Left forelimb (tissue), 1 donor: Measurements from ENCODE around the gene APELA.
"Not testable (repeated sequence)": the region's sequence is repeated elsewhere in the genome, so short reads cannot be mapped to it uniquely, and the experiment has no call there.

Experiments used
- DNase-seq: peaks from one replicate; pipeline ENCODE4 v3.0.0-alpha.2; 2018; ENCODE audit warnings: low spot score

APELA gene, protein sequence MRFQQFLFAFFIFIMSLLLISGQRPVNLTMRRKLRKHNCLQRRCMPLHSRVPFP

DNA sequence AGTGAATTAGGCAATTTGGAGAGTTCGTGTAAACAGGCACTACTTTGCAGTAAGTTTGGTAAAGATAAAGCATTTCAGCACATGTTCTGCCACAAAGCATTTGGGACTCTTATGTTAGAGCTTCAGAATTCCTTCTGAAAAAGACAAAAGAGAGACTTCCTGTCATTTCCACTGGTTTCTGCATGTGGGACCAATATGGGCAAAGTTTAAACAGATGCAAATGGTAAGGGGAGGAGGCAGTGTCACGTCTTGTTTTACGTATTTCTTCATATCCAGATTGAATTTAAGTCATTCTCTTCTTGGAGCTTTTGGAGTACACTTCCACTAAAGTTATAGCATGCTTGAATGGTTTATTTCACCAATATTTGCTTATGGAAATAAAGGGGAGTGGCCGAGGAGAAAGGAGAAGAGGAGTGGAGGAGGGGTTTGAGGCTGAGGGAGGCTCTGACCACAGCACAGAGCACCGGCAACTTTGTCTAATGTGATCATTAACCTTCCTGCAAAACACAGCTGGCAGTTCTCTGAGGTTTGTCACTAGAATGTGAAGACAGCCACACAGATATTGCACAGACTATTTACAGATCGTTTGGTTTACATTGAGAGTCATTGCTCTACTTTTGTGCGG, at the start of gene APELA:
Gene APELA, plus strand, starts transcription at position 479 of the 625 bp plus-strand sequence. CDS start 154 bp downstream, outside the sequence.
- DNase-seq: no peak

DNA sequence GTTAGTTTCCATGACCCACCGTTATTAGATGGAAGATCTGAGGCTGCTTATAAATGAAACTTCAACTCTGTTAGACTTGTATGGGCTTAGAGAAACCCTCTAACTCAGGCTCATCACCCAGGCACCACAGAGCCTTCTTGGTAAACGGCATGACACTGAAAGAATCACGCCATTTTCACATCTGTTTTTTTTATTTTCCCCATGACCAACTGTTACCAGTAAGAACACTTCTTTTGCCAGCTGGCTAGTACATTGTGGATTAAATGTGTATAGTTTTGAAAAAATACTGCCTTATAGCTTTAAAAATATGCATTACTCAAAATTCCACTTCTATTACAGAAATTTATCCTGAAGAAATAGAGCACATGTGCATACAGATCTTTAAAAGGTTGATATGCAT, 48.0 kb upstream of the APELA start:
- no peak for DNase-seq

DNA sequence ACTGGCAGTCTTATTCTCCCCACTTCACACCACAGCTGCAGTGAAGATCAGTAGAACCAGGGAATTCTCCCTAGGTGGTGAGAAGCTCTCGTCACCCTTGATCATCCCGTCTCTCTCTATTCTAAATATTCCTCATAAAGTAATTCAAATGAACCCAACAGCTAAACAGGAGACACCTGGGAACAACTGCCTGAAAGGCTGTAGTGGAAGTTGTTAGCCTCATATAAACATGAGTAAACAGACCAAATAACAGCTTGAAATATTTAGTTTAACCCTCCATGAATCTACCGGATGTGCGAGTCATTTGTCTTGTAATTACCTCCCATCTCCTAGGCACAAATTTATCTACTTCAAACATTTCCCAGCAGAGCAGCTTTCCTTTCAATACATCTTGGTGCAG, 30.4 kb upstream of the APELA start:
- no peak for DNase-seq

DNA sequence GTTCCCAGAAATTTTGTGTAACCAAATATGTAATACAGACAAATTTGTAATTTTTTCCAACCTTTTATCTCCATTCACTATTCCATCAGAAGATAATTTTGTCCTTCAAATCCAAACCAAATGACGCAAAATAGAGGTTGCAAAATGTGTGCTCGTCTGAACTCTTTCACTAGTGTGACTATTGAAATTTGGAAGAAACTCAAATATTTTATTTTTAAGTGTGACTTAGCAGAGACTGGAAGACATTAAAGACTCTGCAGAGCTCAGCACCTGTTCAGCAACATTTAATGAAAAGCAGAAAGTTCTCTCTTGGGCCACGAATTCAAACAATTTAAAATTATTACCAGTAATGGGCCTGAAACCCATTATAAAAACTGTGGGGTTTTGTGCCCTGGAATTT, 30.0 kb upstream of the APELA start:
- no peak for DNase-seq

DNA sequence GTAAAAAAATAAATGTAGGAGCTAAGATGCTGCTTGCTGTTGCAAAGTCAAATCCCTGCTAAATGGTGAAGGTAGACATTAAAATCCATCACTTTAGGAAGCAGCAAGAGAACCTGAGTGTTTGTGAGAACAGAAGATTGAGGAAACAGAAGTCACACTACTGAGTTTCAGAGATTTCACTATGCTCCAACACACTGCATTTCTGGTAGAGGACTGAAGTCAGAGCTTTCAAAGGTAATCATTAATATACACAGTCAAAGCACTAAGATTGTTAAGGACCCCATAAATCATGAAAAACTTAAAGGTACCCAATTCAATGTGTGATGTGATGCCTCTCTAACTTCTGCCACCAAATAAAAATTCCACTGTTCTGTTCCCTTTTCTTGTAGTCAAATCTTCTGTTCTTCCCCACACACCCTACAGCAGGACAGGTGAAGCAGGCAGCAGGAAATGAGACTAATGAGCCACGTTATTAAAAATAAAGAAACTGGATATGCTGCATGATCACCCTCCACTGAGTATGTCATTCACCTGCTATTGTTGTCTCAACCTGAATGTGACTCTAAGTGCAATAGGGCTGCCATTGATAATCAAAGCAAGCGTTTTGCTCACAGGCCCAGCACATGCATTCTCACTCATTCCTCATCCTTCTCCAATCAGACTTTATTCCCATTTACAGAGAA, 28.9 kb upstream of the APELA start:
- no peak for DNase-seq

DNA sequence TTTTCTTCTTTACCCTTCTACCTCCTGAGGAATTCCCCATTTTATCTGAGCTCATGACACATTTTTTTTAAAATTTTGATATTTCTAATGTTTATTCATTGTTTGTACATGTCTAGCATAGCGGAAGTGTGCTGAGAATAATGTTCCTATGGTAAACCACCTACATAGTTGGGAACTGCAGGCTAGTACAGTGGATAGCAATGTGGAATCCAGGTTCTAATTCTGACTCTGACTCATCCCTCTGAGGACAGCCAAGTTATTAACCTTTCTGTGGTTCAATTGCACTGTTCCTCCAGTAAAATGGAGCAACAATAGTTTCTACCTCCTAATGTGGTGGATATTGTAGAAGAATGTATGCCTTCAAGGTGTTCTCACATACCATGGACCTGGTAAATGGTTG, 20.6 kb upstream of the APELA start:
- DNase-seq: no peak

DNA sequence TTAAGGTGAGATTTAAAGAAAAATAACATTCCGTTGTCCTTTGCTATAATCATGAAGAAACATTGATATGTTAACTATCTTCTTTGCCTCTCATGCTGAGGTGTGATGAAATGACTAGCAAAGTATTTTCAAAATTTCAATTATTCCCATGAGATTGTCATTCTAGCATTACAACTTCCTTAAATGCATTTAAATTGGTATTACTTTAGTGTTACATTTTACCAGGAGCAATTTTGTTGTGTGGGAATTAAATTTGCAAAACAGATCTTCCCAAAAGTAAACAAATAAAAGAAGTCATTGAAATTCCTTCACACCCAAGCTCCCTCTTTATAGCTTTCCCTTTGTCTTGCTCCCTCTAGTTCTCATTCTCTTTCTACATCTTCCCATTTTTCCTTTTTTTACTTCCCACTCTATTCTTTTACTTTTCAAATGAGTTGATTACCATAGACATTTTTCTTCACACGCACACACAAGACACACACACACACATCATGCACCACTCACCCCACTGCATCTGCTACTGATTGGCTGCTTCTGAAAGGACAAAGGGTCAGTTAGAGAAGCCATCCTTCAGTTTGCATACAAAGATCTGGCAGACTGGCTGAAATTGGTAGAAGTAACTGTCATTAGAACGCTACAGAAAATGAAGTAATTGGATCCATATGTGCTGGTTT, 10.0 kb upstream of the APELA start:
- no peak for DNase-seq

DNA sequence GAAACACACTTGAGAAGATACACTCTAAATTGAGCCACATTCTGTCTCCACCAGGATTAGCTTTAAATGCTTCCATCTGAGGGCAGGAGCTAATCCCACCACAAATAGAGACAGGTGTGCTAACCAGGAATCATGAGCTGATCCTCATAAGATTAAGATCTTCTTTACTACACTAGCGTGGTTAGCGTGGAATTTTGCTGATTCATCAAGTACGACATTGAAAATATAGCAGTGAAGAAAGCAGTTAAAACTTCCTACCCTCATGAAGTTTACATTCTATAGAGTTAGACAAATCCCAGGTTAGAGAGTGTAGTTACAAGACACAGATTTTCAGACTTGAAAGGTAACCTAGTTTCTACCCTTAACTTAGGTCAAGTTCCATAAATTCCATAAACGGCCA, 5.3 kb upstream of the APELA start:
- DNase-seq: no peak

DNA sequence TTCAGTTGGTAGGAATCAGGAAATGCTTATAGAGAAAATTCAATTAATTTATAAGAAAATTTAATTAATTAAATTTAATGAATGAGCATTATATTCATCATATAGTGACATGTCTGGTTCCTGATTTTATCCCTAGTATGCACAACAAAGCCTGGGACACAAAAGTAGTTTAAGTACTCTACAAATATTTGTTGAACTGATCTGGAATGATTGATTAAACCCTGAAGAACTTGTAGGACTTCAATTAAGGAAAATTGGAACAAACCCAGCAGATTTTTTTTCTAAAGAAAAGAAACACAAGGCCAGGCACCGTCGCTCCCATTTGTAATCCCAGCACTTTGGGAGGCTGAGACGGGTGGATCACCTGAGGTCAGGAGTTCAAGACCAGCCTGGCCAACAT, 4.5 kb upstream of the APELA start:
- DNase-seq: no peak

DNA sequence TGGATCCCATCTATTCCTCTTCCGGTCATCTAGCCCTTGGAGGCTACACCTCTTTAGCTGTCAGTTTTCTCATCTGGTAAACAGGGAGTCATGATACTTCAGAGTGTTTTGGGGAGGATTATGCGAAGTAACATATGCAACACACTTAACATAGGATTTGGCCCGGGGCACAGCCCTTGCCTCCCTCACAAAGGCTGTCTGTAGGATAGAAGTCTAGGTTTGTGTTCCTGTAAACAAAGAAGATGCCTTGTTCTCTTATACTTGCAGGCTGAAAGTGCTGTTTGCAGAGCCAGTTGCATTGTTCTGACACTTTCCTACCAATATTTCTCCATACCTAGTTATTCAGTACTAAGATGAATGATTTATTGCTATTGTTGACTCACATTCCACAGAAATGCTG, 2.2 kb upstream of the APELA start:
- no peak for DNase-seq

DNA sequence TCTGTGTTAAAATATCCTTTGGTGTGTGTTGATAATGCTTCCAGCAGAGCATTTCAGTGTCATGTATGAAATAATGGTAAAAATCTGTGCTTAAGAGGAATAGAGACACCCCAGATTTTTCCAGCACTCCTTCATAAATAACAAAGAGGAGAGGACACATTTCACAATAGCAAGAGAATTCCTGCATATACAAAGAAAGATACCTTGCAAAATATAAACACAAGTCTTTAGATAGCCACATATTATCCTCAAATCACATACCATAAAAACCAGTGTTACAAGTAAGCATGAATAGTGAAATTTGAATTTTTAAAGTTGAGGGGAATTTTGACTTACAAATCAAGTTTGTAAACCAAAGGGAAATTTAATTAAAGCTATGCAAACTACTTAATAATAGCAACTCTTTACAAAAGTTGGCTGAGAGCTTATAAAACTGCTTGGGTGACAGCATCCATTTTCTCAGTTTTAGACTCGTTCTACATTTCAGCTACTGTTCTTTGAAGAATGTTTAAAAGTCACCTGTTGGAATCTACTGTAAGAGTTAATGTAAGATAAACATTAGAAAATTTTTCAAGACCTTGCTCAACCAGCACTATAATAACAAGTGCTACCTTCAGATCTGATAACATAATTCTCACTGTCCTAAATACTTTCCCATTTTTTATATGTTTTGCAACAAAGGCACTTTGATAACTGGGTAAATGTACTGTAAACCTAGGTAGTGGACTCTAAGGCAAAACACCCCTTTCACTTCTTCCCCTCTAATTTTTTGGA, 3.7 kb downstream of the APELA start:
- DNase-seq: no peak

DNA sequence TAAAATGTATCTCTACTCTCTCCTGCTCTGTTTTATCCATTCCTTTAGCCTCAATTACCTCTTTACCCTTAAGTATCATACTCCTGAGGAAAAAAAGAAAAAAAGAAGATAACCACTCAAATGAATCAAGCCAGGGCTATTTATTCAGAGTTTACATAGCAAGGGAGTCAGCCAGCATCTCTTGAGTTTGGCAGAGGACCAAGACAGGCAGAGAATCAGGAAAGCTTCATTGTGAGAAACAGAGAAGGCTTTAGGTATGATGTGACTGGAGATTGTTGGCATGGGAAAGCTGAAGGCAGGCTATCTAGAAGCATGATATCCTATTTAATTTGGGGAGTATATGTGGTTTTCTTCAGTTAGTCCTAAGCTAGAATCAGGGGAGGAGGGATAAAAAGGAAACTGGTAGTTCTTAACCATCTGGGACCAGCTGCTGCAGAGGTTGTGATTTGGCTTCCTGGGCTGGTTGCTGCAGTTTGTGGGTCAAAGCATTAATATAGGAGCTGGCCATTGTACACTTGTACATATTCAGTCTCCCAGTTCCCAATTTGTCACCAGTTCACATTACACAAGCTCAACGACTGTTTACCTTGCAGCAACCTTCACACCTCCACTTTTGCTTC, 11.2 kb downstream of the APELA start:
- DNase-seq: no peak

DNA sequence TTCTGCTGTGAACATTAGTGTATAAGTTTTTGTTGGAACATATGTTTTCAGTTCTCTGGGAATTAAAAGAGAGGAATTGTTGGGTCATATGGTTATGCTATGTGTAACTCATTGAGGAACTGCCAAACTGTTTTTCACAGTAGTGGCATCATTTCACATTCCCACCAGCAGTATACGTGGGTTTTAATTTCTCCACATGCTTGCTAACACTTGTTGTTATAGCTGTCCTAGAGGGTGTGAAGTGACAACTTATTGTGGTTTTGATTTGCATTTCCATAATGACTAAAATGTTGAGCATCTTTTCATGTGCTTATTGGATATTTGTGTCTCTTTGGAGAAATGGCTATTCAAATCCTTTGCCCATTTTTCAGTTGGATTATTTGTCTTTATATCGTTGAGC, 13.7 kb downstream of the APELA start:
- DNase-seq: no peak

DNA sequence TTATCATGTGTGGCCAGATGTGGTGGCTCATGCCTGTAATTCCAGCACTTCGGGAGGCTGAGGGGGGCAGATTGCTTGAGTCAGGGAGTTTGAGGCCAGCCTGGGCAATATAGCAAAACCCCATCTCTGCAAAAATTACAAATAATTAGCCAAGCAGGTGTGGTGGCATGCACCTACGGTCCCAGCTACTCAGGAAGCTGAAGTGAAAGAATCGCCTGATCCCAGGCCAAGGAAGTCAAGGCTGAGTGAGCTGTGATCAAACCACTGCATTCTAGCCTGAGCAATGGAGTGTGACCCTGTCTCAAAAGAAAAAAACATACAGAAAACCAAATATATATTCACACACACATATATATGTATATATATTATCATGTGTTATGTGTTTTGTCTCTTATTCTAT, 15.0 kb downstream of the APELA start:
- DNase-seq: no peak

DNA sequence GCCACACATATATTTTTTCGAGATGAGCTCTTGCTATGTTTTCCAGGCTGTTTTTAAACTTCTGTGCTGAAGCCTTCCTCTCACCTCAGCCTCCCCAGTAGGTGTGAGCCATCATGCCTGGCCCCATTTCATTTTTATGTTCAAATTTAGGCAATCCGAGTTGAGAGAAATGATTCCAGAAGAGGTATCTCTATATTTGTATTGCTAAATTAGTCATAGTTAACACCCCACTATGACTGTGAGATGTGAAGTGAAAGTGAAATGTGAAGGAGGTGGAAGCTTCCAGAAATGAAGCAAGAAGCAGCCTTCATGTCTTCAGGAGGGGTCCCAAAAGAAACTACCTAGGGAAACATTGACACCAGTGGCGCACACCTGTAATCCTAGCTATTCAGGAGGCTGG, 17.7 kb downstream of the APELA start:
- no peak for DNase-seq

DNA sequence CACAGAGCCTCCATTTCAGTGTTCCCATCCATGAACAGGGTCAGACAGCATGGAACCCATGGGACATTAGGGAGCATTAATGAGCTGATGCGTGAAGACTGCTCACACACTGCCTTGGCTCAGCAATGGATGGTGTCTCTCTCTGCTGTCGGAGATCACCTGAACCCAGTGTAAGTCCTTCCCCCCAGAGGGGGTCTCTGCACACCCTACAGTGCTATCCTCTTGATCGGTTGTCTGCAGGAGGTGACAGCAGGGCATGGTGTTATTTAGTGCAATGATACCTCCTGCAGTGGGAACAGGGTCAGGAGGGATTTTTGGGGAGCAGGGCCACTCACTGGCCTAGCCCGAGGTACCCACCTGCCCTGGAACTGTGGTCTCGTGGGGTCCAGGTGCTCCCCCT, 25.6 kb downstream of the APELA start:
- DNase-seq: no peak

DNA sequence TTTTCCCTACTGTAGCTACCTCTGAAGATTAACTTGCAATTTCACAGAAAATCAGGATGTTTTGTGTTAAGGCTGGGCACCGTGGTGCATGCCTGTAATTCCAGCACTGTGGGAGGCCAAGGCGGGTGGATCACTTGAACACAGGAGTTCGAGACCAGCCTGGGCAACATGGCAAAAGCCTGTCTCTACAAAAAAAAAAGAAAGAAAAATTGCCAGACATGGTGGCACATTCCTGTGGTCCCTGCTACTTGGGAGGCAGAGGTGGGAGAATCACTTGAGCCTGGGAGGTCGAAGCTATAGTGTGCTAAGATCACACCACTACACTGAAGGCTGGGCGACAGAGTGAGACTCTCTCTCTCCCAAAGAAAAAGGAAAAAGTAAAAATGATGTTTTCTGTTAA, 27.4 kb downstream of the APELA start:
- no peak for DNase-seq

DNA sequence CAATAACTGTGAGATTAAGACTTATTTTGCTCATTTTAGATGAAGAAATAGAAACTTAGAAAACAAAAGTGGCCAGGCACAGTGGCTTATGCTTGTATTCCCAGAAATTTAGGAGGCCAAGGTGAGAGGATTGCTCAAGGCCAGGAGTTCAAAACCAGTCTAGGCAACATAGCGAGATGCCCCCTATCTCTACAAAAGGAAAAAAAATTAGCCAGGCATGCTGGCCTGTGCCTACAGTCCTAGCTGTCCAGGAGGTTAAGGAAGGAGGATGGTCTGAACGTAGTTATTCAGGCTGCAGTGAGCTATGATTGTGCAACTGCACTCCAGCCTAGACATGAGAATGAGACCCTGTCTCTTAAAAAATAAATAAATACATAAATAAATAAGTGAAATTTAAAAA, 28.0 kb downstream of the APELA start:
- no peak for DNase-seq

DNA sequence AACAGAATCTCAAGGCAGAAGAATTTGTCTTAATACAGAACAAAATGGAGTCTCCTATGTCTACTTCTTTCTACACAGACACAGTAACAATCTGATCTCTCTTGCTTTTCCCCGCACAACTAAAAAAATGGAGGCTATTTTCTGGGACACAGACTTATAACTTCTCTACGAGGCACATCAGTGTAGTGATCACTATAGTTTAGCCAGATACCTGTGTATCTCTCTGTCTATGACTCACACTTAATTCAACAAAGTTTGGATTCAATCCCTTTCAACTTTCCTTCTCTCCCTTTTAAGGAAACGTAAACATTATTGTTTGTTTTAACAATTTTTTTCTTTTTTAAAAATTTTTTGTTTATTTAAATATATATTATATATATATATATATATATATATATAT, 29.4 kb downstream of the APELA start:
- no peak for DNase-seq

DNA sequence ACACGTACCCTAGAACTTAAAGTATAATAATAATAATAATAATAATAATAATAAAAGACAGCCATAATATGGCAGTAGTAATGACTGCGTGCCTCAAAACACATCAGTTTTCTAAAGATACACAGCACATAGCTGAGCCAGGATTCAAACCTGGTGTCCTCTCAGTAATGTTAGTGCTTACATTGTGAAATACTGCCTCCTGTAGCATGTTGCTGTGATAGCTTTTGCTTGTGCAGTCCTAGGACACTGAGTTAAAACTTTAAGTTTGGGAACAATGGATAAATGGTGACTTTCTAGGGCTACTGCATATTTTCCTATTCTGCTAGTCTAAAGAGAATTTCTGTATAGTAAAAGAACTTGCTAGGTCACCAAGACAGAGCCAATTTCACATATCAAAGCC, 36.5 kb downstream of the APELA start:
- DNase-seq: not testable (repeated sequence)

DNA sequence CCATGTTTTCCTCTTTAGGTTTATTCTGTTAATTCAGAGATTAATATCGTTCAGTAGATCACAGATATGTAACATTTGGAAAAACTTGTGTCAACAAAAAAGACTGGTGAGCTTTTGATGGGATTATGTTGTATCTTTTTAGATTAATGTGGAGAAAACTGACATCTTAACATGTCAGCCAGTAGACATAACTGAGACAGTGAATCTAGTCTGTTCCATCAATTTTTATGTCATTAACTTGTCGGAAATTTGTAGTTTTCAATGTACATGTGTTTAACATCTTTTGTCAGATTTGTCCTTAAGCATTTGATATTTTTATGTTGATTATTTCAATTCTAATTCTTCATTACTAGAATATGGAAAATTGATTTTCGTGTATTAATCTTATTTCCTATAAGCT, 42.0 kb downstream of the APELA start:
- DNase-seq: no peak

DNA sequence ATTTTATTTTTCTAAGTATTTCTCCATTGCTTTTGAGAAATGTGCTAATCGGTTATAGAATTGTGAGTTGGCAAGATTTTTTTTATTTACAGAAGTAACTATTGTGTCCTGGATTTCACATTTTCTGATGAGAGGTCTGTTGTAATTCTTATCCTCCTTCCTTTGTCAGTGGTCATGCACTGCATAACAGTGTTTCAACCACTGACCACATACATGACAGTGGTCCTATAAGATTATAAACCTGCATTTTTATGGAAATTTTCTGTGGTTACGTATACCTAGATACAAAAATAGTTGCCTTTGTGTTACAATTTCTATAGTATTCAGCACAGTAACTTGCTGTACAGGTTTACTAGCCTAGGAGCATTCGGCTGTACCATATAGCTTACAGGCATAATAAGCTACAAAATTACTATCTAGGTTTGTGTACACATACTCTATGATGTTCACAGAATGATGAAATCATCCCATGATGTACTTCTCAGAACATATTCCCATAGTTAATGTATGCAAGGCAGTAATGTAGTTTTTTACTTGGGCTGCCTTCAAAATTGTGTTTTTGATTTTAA, 47.8 kb downstream of the APELA start:
- DNase-seq: no peak
